Posterior cingulate gyrus (tissue), 11 donors: ENCODE measurements around the gene ZNF184.

Source experiments
- DNase-seq, 10 donors: peaks; one replicate each; pipeline versions ENCODE4 v3.0.0 to v3.0.0-alpha.2; 2020 to 2021; ENCODE audit warnings: mixed read lengths in 3 of 10
- intact Hi-C: fragments of 100-400 bp; cut with DNase I; formaldehyde crosslinking; loops from one replicate; pipeline ENCODE4 v1.15.1; 2023

The ZNF184 gene

DNA sequence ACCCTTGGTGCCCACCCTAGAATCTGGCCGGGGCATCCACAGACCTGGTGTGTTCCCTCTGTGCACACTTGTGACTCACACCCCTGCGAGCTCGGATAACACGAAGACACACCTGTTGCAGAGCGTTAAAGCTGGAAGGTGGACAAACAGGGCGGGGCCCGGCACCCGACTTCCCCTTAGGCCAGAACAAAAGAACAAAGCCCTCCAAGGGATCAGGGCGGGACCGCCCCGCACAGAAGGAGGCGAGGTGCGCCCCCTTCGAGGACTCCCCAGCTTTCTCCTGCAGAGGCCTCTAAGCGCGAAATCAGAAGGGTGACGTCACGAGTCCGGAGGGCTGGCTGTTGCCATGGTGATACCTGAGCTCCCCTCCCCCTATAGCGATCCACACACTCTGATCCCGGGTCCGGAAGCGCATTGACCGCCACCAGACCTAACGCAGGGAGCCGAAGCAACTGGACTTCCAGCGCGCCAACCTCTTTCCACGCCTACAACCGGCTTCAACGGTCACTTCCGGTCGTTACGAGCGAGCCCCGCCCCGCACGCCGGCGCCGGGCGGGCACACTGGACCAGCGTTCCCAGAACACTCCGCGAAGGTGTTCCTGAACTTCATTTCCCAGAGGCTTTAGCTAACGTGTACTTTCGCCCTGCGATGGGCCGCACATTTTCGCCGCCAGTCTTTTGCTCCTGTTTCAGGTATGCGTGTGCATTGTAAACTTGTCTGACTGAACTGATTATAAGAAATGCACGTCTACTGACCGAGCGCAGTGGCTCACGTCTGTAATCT lies at the start of gene ZNF184:
TSS of gene ZNF184 (minus strand) at position 489 of the 784 bp plus-strand sequence. CDS start 811 bp downstream, outside the sequence.
- intact Hi-C loops: loop anchor here (2.0 kb wide), 1 partner anchor 84 kb away; the partner anchor contains the start of gene ZNF391
- DNase-seq: peak; percentile 90 to 99 (median 93)

DNA sequence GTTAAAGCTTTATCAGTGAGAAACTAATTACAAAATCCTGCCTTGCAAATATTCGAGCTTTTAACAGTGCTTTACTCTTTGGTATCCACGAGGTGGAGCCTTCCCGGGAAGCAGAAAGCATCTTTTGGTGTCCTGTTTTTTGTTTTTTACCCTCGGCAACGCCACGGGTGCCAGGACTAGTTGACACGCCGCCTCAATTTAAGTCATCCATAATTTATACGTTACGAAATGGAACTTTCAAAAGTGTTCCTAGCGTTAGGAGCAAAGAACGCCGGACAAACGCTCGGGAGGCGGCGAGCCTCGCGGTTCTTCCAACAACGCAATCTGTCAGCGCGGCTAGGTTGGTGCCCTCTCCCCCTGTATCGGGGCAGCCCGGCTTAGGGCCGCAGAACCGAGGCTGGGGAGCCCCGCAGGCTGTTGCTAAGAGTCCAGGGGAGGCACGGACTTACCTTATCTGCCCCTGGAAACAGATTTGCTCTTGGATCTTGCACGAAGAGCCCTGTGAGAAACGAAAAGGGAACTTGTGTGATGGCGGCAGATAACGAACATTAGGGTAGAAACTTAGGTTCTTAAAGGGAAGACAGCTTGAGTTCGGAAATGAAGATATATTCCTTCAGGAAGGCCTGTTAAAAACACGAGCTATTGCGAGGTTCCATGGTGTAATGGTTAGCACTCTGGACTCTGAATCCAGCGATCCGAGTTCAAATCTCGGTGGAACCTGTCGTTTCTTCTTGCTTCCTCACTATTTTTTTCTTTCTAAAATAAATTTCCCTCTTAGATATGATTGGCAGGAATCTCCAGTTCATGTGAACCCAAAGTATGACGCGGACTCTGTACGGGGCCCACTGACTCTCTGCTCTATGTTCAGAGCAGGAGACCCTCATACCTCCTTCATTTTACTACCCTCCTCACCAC lies 46.2 kb upstream of the ZNF184 start:
- DNase-seq: peak in 9 of 10 donors; percentile 30 to 85 (median 45)
- intact Hi-C loops: loop anchor here (1.0 to 10.0 kb wide), 5 partner anchors 42 to 376 kb away; a partner anchor contains a TSS

DNA sequence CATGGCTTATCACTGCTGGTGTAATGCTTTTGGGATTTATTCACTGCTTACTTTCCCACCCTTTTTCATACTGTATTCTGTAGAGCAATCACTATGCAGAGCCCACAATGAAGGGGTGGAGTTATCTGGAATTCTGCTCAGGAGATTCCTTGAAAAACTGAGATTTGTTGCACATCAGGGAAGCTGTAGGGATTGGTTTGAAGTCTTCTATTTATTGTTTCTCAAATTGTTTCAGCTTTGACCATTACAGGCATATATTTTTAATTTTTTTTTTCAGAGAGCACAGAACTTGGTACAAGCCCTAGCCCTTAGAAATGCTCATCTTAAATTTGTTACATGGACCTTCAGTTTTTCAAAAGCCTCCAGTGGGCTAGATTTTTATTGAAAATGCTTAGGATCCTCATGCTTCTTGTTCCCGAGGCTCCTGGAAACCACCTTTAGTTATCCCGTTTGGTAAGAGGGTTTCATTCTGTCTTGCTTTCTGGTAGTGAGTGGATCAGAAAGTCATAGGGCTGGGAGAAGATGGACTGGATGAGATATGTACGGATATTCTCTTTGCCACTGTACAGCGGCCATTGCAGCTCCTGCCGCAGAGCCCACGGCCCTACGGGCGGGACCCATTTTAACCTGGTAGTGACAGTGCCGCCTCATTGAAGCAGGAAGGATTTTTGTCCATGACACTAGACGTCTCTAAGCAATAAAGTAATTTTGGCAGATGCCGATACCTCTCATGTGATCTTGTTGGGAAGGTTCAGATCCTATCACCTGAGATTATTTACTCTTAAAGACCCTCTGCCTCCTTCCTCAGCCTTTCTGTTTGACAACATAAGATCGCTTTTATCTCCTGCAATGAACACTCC lies 45.3 kb upstream of the ZNF184 start:
- intact Hi-C loops: loop anchor here (5.0 to 10.0 kb wide), 4 partner anchors 41 to 377 kb away; a partner anchor contains a TSS
- no peak for DNase-seq

DNA sequence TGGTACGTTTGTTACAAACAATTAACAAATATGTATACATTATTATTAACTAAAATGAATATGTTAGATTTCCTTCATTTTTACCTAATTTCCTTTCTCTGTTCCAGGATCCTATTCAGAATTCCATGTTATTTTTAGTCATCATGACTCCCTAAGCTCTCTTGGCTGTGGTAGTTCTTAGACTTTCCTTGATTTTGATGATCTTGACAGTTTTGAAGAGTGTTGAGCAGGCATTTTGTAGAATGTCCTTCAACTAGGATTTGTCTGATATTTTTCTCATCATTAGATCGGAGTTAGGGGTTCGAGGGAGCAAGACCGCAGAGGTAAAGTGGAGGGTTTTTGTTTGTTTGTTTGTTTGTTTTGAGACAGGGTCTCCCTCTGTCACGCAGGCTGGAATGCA lies 44.3 kb upstream of the ZNF184 start:
- DNase-seq: no peak
- intact Hi-C loops: loop anchor here (5.0 to 10.0 kb wide), 4 partner anchors 40 to 378 kb away; a partner anchor contains a TSS

DNA sequence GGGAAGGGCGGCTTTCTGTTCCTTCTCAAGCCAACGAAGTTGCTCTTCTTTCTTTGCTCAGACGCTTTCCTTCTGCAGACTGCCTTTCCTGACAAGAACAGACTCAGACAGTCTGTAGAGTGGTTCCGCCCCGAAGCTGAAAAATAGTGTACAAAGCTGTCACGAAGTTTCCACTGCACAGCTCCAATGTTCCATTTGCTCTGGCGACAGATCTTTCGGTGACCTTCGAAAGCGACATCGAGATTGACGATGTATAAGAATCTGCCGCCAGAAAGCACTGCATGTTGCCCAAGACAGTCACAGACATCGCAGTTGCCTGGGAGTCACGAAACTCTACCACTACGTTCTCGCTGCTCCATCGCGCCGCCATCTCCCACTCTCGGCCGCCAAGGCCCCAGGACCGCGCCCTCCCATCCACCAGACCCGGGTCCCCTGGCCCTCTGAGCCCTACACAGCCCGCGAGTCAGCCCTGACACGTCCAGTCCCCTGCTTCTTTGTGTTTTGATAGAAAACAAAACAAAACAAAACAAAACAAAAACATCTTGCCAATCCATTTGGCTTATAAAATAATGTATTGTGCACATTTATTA lies 42.1 kb upstream of the ZNF184 start:
- intact Hi-C loops: loop anchor here (5.0 to 10.0 kb wide), 4 partner anchors 38 to 380 kb away; a partner anchor contains a TSS

DNA sequence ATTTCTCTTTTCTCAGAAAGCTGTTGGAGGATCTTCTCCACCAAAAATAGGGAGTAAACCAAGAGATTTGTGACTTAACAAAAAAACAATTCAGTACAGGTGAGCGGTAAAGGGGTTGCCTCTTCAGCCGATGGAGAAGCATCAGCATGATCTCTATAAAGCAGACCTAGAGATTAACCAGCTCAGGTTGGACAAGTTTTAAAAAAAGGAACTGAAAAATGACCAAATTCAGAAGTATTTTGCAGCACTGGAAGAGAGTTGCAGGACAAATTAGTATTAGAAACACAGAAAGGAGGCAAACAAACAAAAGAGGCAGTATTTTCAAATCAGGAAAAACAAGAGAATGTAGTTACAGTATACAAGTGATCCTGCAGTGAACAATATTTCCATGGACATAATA lies 39.6 kb upstream of the ZNF184 start:
- DNase-seq: no peak
- intact Hi-C loops: loop anchor here (10.0 kb wide), 2 partner anchors 328 to 382 kb away; a partner anchor contains a TSS

More for the DNA sequence above, 42.1 kb upstream of the ZNF184 start:
- no peak for DNase-seq

DNA sequence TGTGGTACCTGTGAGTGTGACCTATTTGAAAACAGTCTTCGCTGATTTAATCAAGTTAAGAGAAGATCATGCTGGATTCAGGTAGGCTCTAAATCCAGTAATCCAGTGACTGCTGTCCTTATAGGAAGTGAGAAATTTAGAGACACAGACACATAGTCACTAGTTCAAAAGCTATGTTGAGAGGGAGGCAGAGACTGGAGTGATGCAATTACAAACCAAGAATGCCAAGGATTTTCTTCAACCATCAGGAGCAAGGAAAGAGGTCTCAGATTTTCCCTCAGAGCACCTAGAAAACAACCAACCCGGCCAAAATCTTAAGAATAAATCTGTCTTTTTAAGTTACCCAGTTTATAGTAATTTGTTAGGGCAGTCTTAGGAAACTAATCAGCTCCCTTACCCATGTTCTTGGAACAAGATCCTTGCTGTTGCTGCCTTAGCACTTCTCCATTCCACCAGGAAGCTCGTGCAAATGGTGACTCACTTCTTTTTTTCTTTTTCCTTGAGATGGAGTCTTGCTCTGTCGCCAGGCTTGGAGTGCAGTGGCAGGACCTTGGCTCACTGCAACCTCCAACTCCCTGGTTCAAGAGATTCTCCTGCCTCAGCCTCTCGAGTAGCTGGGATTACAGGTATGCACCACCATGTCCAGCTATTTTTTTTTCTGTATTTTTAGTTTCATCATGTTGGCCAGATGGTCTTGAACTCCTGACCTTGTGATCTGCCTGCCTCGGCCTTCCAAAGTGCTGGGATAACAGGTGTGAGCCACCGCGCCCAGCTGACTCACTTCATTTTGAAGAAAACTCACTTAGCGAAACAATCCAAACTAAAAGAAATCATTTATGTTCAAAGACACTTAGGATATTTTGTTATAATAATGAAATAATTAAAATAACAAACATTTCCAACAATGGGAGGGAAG lies 34.4 kb upstream of the ZNF184 start:
- no peak for DNase-seq
- intact Hi-C loops: no loop called here

DNA sequence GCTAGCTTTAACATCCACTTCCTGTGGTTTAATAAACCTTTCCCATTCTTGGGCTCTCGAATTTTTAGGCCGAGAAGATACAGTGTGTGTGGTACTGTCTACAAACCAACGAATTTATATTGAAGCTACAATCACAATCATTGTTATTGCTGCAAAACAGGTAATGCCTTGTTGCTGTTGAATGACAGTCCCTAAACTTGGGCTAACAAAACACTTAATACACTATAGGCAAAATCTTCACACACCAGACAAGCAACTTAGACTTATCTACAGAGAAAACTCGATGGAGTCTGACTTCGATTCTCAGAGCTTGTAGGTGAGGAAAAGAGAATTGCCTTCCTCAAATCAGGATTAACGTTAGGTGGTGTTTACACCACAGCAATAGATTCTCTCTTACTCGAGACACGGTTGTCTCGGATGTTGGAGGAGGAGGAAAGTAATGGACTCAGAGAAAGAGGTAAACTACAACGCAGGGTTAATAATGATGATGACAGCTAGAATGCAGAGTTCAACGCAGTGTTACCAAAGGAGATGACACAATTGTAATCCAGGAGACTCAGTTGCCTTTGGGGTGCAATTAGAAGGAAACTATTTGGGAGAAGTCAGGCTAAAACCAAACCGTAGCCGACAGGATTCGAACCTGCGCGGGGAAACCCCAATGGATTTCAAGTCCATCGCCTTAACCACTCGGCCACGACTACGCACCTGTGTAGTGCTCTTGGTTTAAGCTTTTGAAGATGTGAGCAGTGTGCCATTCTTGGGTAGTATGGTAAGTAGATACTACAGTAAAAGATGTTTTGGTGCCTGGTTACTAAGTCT lies 32.5 kb upstream of the ZNF184 start:
- intact Hi-C loops: no loop called here
- peak in 1 of 10 donors; percentile 21 for DNase-seq

DNA sequence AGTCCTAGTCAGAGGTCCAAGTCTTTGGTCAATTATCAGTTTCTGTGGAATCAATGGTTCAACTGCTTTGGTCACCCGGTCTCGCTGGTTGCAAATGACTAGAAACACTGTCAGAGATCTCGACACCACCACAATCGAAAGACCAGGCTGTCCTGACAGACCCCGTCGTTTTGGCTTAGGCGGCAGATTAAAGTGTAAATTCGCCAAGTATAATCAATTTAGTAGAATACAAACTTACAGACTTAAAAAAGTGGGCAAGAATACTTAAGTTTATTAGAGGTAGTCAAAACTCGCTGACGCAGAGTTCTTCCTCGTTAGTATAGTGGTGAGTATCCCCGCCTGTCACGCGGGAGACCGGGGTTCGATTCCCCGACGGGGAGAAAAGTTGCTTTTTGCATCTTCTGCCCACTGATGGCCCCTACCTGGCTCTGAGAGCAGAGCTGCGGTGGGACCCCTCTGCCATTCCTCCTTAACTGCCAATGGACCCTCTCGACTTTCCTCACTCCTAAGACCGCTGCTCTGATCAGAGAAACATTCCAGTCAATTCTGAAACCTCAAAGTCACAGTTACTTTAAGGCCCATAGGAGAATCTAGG lies 30.6 kb upstream of the ZNF184 start:
- intact Hi-C loops: no loop called here
- peak in 4 of 10 donors; percentile 19 to 83 (median 53) for DNase-seq

DNA sequence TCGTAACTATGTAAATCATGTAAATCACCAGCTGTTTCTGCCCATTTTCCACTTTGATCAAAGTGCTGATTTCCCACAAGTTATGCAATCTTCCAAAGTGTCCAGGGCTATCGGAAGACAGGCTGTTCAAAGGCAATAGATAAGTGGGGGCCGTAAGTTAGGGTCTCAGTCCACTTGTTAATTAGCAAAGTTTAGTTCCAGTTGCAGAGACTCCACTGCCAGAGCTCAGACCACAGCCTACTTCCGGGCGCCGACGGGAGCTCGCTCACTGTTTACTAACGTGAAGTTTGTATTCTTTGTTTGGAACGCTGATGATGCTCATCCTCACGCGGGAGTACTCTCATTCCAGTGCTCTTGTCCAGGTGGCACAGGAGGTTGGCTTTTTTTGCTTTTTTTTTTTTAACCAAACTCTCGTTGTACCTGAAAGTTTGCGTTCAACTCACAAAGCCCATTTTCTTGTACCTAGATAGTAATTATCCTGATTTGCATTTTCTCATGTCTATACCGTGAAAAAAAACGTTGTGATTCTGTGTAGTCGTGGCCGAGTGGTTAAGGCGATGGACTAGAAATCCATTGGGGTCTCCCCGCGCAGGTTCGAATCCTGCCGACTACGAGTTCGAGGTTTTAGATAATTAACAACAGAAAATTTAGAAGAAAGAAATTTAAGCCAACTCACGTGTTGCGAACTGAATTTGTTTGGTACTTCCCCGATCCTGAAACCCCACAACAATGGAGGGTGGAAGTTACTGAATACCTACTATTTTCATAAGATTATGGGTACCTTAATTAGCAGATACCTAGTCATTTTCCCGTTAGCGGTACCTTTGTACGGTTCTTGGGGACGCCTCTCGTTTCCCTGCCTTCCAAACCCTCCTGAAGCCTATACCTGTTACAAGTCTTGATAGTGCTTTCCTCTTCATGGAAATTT lies 29.9 kb upstream of the ZNF184 start:
- intact Hi-C loops: no loop called here
- DNase-seq: peak in 2 of 10 donors; percentile 32 to 37

DNA sequence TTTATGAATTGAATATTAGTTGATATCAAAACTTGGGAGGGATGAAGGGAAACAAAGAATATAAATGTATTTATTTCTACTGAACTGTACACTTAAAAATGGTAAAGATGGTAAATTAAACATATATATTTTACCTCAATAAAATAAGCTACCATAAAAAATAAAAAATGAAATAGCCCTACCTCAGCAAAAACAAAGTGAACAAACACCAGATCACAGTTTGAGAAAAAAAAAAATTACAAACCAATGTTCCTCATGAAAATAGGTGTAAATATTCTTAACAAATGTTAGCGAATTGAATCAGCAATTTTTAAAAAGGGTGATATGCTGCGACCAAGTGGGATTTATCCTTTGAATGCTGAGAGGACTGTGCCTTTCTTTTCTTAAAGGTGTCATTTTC lies 28.3 kb upstream of the ZNF184 start:
- DNase-seq: no peak
- intact Hi-C loops: no loop called here

DNA sequence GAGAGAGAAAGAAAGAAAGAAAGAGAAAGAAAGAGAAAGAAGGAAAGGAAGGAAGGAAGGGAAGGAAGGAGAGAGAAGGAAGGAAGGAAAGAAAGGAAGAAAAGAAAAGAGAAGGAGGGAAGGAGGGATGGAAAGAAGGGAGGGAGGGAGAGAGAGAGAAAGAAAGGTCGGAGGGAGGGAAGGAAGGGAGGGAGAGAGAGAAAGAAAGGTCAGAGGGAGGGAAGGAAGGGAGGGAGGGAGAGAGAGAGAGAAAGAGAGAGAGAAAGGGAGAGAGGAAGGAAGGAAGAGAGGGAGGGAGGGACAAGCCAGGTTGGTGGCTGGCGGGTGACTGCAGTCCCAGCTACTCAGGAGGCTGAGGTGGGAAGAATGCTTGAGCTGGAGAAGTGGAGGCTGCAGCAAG lies 27.3 kb upstream of the ZNF184 start:
- intact Hi-C loops: no loop called here
- no peak for DNase-seq

DNA sequence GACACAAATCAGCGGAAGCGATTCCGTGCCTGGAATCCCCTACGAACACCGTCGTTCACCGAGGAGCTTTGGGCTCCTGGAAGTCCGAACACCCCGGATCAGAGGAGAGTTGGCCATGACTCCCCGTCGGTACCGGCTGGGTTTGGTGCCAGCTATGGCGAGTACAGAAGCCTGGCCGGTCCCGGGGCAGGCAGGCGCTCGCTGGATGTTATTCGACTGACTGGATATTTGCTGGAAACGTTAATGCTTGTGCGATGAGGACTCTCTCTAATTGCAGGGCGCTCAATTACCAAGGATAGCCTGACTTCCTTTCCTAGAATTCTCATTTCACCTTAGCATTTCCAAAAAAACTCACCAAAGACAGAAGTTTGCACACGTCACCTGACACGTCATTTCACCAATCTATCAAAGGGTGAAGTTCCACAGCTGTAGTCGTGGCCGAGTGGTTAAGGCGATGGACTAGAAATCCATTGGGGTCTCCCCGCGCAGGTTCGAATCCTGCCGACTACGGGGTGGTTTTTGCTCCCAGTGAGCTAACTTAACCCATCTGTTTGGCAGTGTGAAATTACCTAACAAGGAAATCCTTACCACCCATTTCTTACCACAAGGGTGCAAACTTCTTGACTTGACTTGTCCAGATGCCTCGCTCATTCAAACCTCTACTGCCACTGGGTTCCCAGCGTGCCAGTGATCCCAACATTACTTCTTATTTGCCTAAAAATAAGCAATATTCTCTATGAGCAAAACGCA lies 22.7 kb upstream of the ZNF184 start:
- peak in 2 of 10 donors; percentile 23 to 79 for DNase-seq
- intact Hi-C loops: no loop called here

DNA sequence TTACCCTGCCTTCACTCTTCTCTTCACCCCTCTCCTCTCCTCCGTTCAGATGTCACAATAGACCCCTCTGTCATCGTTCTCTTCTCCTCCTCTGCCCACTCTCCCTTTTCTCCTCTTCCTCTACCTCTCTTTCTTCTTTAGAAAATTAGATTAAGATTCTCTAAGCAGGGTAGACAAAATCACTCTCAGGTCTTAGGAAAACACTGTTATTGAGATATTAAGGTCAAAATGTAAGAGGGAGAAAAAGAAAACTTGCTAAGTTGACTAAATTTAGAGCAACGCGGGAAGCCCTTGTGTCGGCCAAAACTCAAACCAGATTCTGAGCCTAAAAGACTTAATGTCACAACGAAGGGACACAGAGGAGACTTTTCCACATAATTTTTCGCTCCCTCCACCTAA lies 22.1 kb upstream of the ZNF184 start:
- DNase-seq: no peak
- intact Hi-C loops: no loop called here

DNA sequence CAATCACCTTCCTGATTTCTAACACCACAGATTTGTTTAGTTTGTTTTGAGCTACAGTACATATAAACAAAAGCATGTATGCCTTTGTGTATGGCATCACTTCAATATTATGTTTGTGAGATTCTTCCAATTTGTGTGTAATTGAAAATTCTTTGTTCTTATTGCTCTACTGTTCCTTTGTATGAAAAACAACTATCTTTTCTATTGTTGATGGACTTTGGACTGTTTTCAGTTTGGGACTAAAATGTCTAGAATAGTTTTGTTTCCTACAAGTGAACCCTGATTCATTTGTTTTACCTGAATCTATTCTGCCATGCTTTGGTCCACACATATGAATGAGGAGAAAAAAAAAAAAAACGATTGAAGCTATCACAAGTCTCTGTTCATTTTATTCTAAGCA lies 21.2 kb upstream of the ZNF184 start:
- DNase-seq: no peak
- intact Hi-C loops: no loop called here
